ENCODE data around the gene SLC49A4.

SLC49A4 gene

GRCh38 chr3:122773944-122774509 is 20.8 kb upstream of the SLC49A4 start:
- TF ChIP-seq ZNF274 (IDR thresholded peaks at IDR 0.05; ENCODE audit: low read depth, low read length): no peak
- no peak overlapping the region; the same call in 1 of the 2 replicates for H3K4me3 ChIP-seq (ENCODE audit: low read length)

- no peak overlapping the region; the same call in 1 of the 2 replicates for H3K4me3 ChIP-seq (ENCODE audit: low read length)
- TF ChIP-seq ZNF274 (IDR thresholded peaks at IDR 0.05; ENCODE audit: low read depth, low read length): no peak
These were observed 20.3 kb upstream of the SLC49A4 start for GRCh38 chr3:122774564-122774963.

- no peak overlapping the region for H3K4me3 ChIP-seq (ENCODE audit: low read length)
- TF ChIP-seq ZNF274 (IDR thresholded peaks at IDR 0.05; ENCODE audit: low read depth, low read length): no peak
These were observed 18.0 kb upstream of the SLC49A4 start for GRCh38 chr3:122776675-122777468.

- H3K4me3 ChIP-seq (ENCODE audit: low read length): no peak overlapping the region
These were observed 17.3 kb upstream of the SLC49A4 start for GRCh38 chr3:122777563-122777962.

GRCh38 chr3:122782804-122783203 is 12.1 kb upstream of the SLC49A4 start:
- no peak overlapping the region for H3K4me3 ChIP-seq (ENCODE audit: low read length)
- no peak for TF ChIP-seq ZNF274 (IDR thresholded peaks at IDR 0.05; ENCODE audit: low read depth, low read length)

More at GRCh38 chr3:122777563-122777962, 17.3 kb upstream of the SLC49A4 start:
- no peak for TF ChIP-seq ZNF274 (IDR thresholded peaks at IDR 0.05; ENCODE audit: low read depth, low read length)

- H3K4me3 ChIP-seq (ENCODE audit: low read length): no peak overlapping the region
- TF ChIP-seq ZNF274 (IDR thresholded peaks at IDR 0.05; ENCODE audit: low read depth, low read length): no peak
These were observed 10.4 kb upstream of the SLC49A4 start for GRCh38 chr3:122784436-122784835.

GRCh38 chr3:122785231-122785630 is 9.6 kb upstream of the SLC49A4 start:
- no peak for TF ChIP-seq ZNF274 (IDR thresholded peaks at IDR 0.05; ENCODE audit: low read depth, low read length)
- H3K4me3 ChIP-seq (ENCODE audit: low read length): no peak overlapping the region

GRCh38 chr3:122786066-122786465 is 8.8 kb upstream of the SLC49A4 start:
- TF ChIP-seq ZNF274 (IDR thresholded peaks at IDR 0.05; ENCODE audit: low read depth, low read length): no peak
- H3K4me3 ChIP-seq (ENCODE audit: low read length): no peak overlapping the region

- TF ChIP-seq ZNF274 (IDR thresholded peaks at IDR 0.05; ENCODE audit: low read depth, low read length): no peak
- no peak overlapping the region for H3K4me3 ChIP-seq (ENCODE audit: low read length)
These were observed 7.0 kb upstream of the SLC49A4 start for GRCh38 chr3:122787872-122788271.

GRCh38 chr3:122789585-122790273 is 5.1 kb upstream of the SLC49A4 start:
- H3K4me3 ChIP-seq (ENCODE audit: low read length): no peak overlapping the region
- TF ChIP-seq ZNF274 (IDR thresholded peaks at IDR 0.05; ENCODE audit: low read depth, low read length): no peak

GRCh38 chr3:122793568-122794416 is 1.1 kb upstream of the SLC49A4 start, which contains the start of gene HSPBAP1:
TSS of gene HSPBAP1 (minus strand) at chr3:122793831. CDS start at chr3:122793680, 151 bp downstream.
- peak within 1 kb of the TSS; percentile 70 for H3K4me3 ChIP-seq (ENCODE audit: low read length)
- TF ChIP-seq ZNF274 (IDR thresholded peaks at IDR 0.05; ENCODE audit: low read depth, low read length): no peak

- TF ChIP-seq ZNF274 (IDR thresholded peaks at IDR 0.05; ENCODE audit: low read depth, low read length): no peak
- peak overlapping the region; percentile 70 for H3K4me3 ChIP-seq (ENCODE audit: low read length)
These were observed 438 bp upstream of the SLC49A4 start for GRCh38 chr3:122794483-122794778.

- no peak for TF ChIP-seq ZNF274 (IDR thresholded peaks at IDR 0.05; ENCODE audit: low read depth, low read length)
- H3K4me3 ChIP-seq (ENCODE audit: low read length): peak overlapping the region; percentile 70
These were observed 866 bp downstream of the SLC49A4 start for GRCh38 chr3:122795674-122796195.

- TF ChIP-seq ZNF274 (IDR thresholded peaks at IDR 0.05; ENCODE audit: low read depth, low read length): no peak
- no peak overlapping the region for H3K4me3 ChIP-seq (ENCODE audit: low read length)
These were observed 2.4 kb downstream of the SLC49A4 start for GRCh38 chr3:122797291-122797690.

All from GM08714 (cell line).